Cardiac muscle cell (in vitro differentiated cells and primary cell): ENCODE data around the gene MATN4. TPM values are rescaled to one million over a fixed set of nuclear protein-coding genes. Genes with fewer than 3 reads are reported as not detected.

Source experiments
- DNase-seq, 2 donors: peaks; one replicate each; pipeline versions ENCODE4 v3.0.0 to v3.0.0-alpha.2; 2010 to 2017; ENCODE audit warnings: low read depth in 1 of 2, low spot score in 1 of 2
- H3K27ac ChIP-seq: fragments of 200-600 bp; sonication (generic); 2 replicates; pipeline ENCODE4 v1.5.1; 2016
- H3K27me3 ChIP-seq: fragments of 200-600 bp; sonication (generic); 2 replicates; pipeline ENCODE4 v1.6.0; 2016; ENCODE audit warnings: control low read depth
- H3K36me3 ChIP-seq: fragments of 200-600 bp; sonication (generic); 2 replicates; pipeline ENCODE4 v1.5.1; 2016; ENCODE audit warnings: control low read depth
- H3K4me1 ChIP-seq: fragments of 200-600 bp; sonication (generic); 2 replicates; pipeline ENCODE4 v1.8.1; 2017; ENCODE audit warnings: low read depth, mild to moderate bottlenecking, mixed run types
- H3K4me3 ChIP-seq: fragments of 200-600 bp; sonication (generic); 2 replicates; pipeline ENCODE4 v1.5.1; 2016; ENCODE audit warnings: mild to moderate bottlenecking
- H3K9me3 ChIP-seq: fragments of 200-600 bp; sonication (generic); 2 replicates; pipeline ENCODE4 v1.5.1; 2017; ENCODE audit warnings: low read depth, mild to moderate bottlenecking, control low read depth
- CTCF ChIP-seq: IDR thresholded peaks from 2 replicates; pipeline ENCODE4 v1.5.1; 2012; ENCODE audit warnings: low read depth, mild to moderate bottlenecking, low read length
- polyA plus RNA-seq: library from polyadenylated mRNA; unstranded; fragments of >200 nt; fragmentation: Nextera tagmentation; extraction: Ambion mirVana; gene quantifications from 2 replicates; pipeline ENCODE4 v1.2.1, GENCODE V29; 2016
- total RNA-seq: library from RNA; depleted of rRNA; stranded (reverse); fragments of >200 nt; gene quantifications from 2 replicates; pipeline ENCODE4 v1.2.3, GENCODE V29; 2016

Gene MATN4
- total and polyA plus RNA-seq, 2 experiments from 2014 or later = not detected

- H3K4me3 ChIP-seq = peak overlapping the region; percentile 22
- peak; percentile 70 to 90 for DNase-seq
- peaks cover 89% of the 10 kb centered on the region for H3K4me1 ChIP-seq
- no peaks in the 10 kb centered on the region for H3K36me3 ChIP-seq
- no peaks in the 10 kb centered on the region for H3K27me3 ChIP-seq
- no peak for TF ChIP-seq CTCF
- H3K9me3 ChIP-seq = no peaks in the 10 kb centered on the region
- H3K27ac ChIP-seq = peak overlapping the region; percentile 98
Observed at GRCh38 chr20:45341939-45342854, 34.1 kb upstream of the MATN4 start.

- peak overlapping the region; percentile 22 for H3K4me3 ChIP-seq
- DNase-seq = peak in 1 of 2 donors; percentile 45
Observed at GRCh38 chr20:45341579-45341938, 33.5 kb upstream of the MATN4 start.

GRCh38 chr20:45340951-45341350, 32.9 kb upstream of the MATN4 start:
- Histone ChIP-seq H3K27me3 (no peaks in the 10 kb centered on the region), H3K27ac (peak overlapping the region; percentile 98), H3K36me3 (no peaks in the 10 kb centered on the region), H3K9me3 (no peaks in the 10 kb centered on the region), H3K4me1 (peaks cover 79% of the 10 kb centered on the region), H3K4me3 (no peak overlapping the region)
- peak in 1 of 2 donors; percentile 48 for DNase-seq
- no peak for TF ChIP-seq CTCF

More at GRCh38 chr20:45341579-45341938, 33.5 kb upstream of the MATN4 start:
- peak overlapping the region; percentile 98 for H3K27ac ChIP-seq
- peaks cover 85% of the 10 kb centered on the region for H3K4me1 ChIP-seq
- no peak for TF ChIP-seq CTCF
- H3K27me3 ChIP-seq = no peaks in the 10 kb centered on the region
- H3K36me3 ChIP-seq = no peaks in the 10 kb centered on the region
- H3K9me3 ChIP-seq = no peaks in the 10 kb centered on the region

GRCh38 chr20:45340236-45340847, 32.2 kb upstream of the MATN4 start:
- no peak for DNase-seq
- Histone ChIP-seq H3K27me3 (no peaks in the 10 kb centered on the region), H3K4me3 (no peak overlapping the region), H3K27ac (peak overlapping the region; percentile 98), H3K4me1 (peaks cover 72% of the 10 kb centered on the region), H3K9me3 (no peaks in the 10 kb centered on the region), H3K36me3 (no peaks in the 10 kb centered on the region)
- TF ChIP-seq CTCF = no peak

- Histone ChIP-seq H3K36me3 (peaks cover 2% of the 10 kb centered on the region), H3K4me3 (no peak overlapping the region), H3K27ac (peak overlapping the region; percentile 98), H3K9me3 (no peaks in the 10 kb centered on the region), H3K4me1 (peaks cover 67% of the 10 kb centered on the region), H3K27me3 (no peaks in the 10 kb centered on the region)
- TF ChIP-seq CTCF = no peak
- no peak for DNase-seq
Observed at GRCh38 chr20:45339799-45340198, 31.7 kb upstream of the MATN4 start.
